Mammary microvascular endothelial cell (primary cell): ENCODE results near the gene CD24. TPM values are rescaled to one million over a fixed set of nuclear protein-coding genes. Genes with fewer than 3 reads are reported as not detected.

ENCODE experiments used
- total RNA-seq: library from RNA; depleted of rRNA; stranded (reverse); fragments of >200 nt; gene quantifications from 2 replicates; pipeline ENCODE4 v1.2.3, GENCODE V29; 2015

CD24 gene, protein sequence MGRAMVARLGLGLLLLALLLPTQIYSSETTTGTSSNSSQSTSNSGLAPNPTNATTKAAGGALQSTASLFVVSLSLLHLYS
- total RNA-seq: not detected in 2 replicates

DNA sequence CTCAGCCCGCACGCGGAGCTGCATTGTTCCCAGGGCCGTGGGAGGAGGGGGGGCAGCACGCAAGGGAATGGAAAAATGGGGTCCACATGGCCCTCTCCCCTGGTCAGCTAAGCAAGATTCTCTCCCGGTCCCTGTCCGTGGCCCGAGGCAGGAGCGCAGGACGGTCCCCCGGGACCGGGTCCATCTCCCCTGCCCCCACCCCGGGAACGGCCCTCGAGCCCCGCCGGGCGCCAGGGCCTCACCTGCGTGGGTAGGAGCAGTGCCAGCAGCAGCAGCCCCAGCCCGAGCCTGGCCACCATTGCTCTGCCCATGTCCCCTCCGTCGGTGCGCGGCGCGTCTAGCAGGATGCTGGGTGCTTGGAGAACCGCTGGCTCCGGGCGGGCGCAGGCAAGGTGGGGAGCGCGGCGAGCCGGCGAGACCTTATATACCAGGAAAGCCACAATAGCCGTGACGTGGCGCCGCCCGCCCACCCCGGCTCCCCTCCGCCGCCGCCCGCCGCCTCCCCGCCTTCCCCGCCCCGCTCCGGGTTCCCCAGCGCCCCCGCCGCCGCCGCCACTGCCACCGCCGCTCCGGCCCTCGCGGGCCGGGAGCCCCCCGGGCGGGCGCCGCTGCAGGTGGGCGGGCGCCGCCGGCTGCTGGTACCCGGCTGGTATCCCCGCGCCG lies at the start of gene CD24:
Gene CD24, minus strand, starts transcription at position 394 of the 663 bp plus-strand sequence. Its CDS starts 83 bp downstream, at position 311.

Other genes with a start within 250 kb of the CD24 start
- gene MTRES1, start 53.5 kb upstream of the CD24 start, total RNA-seq: 12.6 and 13.1 TPM in 2 replicates
- 1.2 and 1.3 TPM in 2 replicates for gene BEND3, start 140.8 kb upstream of the CD24 start, total RNA-seq